HG03108 (cell line): ENCODE data around the gene ADCYAP1R1.

Source experiments
- ATAC-seq: cut with Tn5 transposase; IDR thresholded peaks from one replicate; pipeline ENCODE4 v1.9.1; 2021; ENCODE audit warnings: moderate library complexity; ENCODE audit not compliant: unreplicated experiment

ADCYAP1R1 gene

GRCh38 chr7:31104361-31105255 is 52.5 kb downstream of the ADCYAP1R1 start:
- ATAC-seq, result no peak

DNA sequence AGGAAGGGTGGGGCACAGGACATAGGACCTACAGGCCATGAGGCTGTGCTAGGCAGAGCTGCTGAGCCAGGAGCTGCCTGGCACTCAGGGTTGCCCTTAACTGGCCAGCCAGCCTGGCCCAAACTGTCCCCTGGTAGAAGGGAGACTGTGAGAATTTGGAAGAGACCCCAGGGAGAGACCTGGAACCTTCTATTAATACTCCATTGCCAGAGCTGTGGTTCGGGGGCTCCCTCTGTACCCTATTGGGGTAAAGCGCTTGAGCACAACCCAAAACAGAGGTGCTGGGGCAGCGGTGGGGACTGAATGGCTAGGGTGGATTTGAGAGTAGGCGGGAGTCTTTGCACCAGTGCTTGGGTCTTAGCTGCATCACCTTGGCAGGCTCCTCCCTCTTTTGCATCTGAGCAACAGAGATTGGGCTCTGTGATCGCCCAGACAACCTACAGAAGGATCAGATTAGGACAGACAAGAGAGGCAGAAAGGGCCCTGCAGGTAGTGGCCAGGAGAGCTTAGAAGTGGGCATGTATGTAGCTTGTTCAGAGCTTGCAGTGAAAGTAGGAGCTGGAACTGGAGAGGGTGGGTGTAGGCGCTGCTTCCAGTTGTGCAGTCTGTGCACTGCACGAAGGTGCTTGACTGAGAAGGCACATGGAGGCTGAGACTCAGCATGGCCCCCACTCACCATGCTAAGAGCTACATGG is 53.3 kb downstream of the ADCYAP1R1 start:
- no peak for ATAC-seq

DNA sequence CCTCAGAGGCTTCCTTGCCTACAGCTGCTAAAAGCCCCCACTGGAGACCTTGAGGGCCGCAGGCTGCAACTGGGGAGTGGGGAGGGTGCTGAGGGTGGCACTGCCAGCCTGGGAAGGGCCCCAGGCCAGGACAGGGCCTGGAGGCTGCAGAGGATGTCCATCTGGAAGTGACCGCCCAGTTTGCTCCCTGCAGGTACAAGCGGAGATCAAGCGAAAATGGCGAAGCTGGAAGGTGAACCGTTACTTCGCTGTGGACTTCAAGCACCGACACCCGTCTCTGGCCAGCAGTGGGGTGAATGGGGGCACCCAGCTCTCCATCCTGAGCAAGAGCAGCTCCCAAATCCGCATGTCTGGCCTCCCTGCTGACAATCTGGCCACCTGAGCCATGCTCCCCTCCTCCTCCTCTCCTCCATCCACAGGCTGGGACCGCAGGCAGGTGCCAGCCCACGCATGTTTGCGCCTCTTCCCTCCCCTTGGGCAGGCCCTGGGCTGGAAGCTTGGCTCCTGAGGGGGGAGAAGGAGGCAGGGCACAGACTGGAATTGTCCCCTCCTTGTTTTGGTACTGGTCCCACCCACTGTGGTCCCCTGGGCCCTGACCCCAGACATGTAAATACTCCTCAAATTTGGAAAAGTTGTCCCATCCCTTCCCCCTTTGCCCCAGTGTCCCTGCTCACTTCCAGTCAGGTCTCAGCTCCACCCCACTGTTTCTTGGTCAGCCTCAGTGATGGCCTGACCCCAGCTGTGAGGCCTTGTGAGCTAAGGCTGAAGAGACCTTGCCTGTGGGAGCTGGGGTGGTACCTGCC is 54.4 kb downstream of the ADCYAP1R1 start:
- no peak for ATAC-seq

DNA sequence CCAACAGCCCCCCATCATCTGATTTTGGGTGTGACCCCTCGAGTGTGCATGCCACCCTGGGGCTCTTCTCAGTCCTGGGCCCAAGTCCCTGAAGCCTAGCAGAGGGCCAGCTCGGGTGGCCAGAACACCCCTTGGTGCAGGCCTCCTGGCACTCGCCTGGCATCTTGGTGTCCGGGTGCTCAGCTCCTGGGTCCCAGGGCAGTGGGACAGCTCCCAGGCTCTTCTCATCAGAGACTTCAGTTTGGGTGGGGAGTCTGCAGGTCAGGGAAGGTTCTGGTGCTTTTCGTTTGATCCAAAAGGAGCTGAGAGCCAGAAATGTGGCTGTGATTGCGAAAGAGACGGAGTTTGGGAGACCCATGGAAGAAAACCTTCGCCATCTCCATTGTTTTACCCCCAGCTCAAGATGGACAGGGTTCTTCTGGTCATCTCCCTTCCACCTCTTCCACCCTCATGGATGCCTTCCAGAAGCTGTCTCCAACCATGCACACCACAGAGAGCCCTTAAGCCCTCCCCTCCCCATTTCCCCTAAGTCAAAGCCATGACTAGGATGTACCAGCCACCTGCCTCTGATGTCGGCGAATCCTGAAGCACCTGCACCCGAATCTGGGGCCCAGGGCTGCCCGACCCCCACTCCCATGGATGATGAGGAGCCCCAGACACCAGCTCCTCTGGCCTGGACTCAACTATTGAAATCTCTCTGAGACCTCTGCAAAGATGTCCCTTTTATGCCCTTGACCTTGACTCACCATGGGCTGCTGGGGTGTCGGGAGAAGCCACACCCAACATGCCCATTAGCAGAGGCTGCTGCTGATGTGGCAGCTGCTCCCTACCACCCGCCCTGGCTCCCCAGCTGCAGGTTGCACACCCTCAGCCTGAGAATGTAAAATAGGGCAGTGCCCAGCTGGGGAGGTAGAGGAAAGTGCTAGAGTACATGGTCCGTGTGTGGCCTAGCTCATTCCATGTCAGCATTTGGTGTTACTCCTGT is 55.3 kb downstream of the ADCYAP1R1 start:
- no peak for ATAC-seq

DNA sequence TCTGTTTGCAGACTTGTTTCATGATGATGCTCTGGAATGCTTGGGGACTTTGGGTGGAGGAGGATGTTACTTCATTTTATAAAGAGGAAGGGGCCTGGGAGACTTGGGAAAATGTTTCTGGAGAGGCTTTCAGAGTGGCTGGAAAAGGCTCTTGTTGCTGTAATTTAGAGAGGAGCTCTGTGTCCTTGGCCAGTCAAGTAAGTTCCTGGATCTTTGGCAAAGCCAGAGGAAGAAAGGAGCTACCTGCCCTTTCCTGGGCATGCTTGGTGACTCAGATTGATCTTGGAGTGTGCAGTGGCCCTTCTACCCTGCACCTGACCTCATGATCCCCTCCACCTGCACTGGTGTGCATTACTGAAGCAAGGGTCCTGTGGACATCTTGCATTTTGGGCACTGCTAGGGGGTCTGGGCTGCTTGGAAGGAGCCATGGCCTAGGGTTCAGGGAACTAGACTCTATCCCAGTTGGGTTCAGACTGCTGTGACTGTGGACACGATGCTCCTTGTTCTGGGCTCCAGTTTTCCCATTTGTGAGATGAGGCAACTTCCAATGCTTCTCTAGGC is 56.1 kb downstream of the ADCYAP1R1 start:
- ATAC-seq, result no peak

DNA sequence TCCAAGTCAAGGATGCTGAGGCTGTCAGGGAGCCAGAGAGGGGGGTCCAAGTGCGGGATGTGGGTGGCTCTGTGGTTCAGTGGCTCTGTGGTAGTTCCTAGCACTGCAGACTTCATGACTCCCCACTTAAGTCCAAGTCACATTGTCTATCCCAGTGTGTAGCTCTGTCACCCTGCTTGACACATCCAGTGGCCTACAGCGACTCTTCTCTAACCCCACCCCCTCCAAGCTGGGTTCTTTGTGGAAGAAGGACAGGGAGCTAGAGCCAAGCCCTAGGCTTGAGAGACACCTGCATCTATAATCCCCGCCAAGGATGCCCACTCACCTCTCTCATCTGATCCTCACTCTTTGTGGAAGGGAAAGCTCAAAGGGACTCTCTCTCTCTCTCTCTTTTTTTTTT is 57.6 kb downstream of the ADCYAP1R1 start:
- no peak for ATAC-seq

DNA sequence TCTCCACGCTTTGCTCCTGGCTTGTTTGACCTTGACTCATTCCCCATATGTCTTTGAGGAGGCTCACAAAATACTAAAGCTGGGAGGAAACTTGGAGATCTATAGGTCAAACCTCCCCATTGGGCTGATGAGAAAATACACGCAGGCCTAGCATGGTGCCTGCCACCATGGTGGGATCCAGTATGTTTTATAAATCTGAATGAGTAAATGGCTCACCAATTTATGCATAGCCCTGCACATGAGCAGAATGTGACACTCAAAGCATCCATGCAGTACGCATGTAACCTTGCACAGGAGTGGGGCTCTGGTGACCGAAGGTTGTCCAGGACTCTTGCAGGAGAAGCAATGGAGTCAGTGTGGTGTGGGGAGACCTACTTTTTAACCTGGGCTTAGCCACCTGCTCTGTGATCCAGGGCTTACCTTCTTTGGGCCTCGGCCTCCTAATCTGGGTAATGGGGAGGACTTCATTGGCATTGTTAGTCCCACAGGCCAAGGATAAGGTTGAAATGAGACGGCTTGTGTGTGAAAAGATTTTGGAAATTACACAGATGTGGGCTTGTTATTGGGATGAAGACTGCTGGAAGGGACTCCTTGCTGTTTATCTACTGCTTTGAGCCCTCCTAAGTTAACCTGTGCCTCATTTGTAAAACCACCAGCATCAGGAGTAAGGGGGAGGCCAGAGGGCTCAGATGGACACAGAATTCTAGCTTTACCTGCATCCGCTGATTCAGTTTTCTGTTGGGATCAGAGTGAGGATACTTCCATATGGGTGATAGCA is 58.4 kb downstream of the ADCYAP1R1 start:
- ATAC-seq, result no peak

DNA sequence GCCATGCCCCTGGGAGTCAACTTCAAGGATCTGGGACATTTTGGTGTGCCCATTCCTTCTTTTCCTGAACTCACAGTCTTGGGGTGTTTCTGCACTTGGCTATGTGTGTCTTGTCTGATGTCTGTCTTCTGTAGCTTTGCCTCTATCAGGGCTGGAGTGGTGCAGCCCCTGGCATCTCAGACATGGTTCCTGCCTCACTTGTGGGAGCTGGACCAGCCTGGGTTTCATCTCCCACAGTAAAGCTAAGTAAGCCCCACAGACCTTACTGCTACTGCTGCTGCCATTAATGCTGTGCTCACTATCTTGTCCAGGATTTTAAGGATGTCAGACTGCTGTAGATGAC is 59.0 kb downstream of the ADCYAP1R1 start:
- ATAC-seq, result no peak

GRCh38 chr7:31113660-31114059 is 61.6 kb downstream of the ADCYAP1R1 start:
- no peak for ATAC-seq

GRCh38 chr7:31114593-31115343 is 62.7 kb downstream of the ADCYAP1R1 start:
- no peak for ATAC-seq

- ATAC-seq, result no peak
Observed at GRCh38 chr7:31116615-31117014, 64.5 kb downstream of the ADCYAP1R1 start.

DNA sequence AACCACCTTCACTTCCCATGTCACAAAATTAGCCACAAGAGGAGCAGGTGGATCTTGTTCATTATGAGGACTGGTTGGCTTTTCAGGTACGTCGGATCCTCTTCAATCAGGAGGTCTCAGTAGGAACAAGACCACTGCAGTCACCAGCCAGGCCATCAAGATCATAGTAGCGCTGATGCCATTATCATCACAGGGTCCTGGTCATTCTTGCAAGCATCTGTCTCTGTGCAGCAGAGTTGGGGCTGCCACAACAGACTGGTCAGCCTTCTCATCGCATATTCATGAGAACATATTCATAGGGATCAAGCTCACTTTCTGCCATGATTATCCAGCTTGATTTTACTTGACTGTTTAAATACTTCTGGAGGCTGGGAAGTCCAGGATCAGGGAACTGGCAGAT is 67.1 kb downstream of the ADCYAP1R1 start:
- no peak for ATAC-seq

- ATAC-seq, result no peak
Observed at GRCh38 chr7:31120800-31121513, 68.8 kb downstream of the ADCYAP1R1 start.

GRCh38 chr7:31121601-31122000 is 69.5 kb downstream of the ADCYAP1R1 start:
- ATAC-seq, result no peak

DNA sequence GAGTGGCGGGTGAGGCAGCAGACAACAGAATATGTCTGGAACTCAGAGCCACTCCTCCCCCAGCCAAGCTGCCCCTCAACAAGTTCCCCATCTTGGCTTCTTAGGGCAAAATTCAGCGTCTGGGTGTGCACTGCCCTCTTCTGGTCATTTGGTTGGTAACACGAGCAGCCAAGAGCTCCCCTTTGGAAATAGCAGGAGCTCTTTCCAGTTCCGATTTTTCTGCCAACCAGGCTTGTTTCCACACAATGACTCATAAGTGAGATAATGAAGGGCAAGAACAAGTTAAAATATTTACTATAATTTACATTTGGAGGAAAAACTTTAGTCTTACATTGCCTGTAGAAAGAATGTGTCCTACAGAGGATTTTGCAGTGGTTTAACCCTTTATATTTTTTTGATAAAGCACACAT is 70.5 kb downstream of the ADCYAP1R1 start:
- ATAC-seq, result no peak

DNA sequence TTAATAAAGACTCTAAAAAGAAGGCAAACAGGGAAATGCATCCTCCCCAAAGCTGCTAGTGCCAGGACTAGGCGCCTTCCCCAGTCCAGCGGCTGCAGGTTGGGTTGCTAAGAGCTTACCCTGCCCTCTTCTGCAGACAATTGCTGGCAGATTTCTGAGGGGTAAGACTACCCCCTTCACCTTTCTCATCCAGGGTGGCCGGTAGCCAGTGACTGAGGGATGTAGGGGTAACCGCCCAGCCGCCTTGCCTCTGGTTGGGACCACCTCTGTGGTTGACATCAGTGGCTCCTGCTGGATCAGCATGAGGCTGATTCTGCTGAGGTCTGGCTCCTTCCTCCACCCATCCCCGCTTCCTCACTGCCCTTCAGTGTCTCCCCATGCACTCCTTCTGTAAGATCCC is 71.2 kb downstream of the ADCYAP1R1 start:
- no peak for ATAC-seq

DNA sequence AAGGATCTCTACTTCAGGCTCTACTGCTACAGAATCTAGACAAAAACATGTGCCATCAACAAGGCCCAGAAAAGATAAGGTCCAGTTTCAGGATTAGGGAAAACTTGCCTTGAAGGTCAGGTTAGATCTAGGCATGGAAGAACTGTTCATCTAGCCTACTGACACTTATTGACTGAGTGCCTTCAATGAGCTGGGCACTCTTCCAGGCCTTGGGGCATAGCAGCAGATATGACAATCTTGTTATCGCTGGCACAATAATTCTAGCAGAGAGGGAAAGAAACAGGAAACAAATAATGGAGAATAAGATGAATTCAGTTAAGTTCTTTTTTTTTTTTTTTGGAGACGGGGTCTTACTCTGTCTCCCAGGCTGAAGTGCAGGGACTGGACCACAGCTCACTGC is 71.6 kb downstream of the ADCYAP1R1 start:
- no peak for ATAC-seq

- no peak for ATAC-seq
Observed at GRCh38 chr7:31125171-31125570, 73.1 kb downstream of the ADCYAP1R1 start.
